Panc1 (cell line): ENCODE data around the gene CALCOCO2.
A peak's percentile ranks its signal among the peaks of the same experiment; 100 is the strongest.

Source experiments
- CTCF ChIP-seq: fragments of 450-650 bp; IDR thresholded peaks from 2 replicates; pipeline ENCODE4 v1.5.1; 2017; ENCODE audit warnings: mild to moderate bottlenecking
- POLR2AphosphoS5 ChIP-seq: IDR thresholded peaks from 2 replicates; pipeline ENCODE4 v1.6.1; 2012; ENCODE audit warnings: mild to moderate bottlenecking, low read depth, low read length, moderate library complexity
- SIN3A ChIP-seq: IDR thresholded peaks from 2 replicates; pipeline ENCODE4 v1.6.1; 2012; ENCODE audit warnings: low read depth, mild to moderate bottlenecking, low read length, moderate library complexity, borderline replicate concordance; ENCODE audit not compliant: insufficient read depth
- TF ChIP-seq, protein P1 (sequence below), 2 experiments: IDR thresholded peaks; 2 replicates each; pipeline ENCODE4 v1.6.1; 2011 to 2012; ENCODE audit warnings: low read depth in 2 of 2, control low read depth in 1 of 2, low read length in 1 of 2, mild to moderate bottlenecking in 1 of 2, moderate library complexity in 1 of 2; ENCODE audit not compliant: insufficient read depth in 1 of 2

DNA sequence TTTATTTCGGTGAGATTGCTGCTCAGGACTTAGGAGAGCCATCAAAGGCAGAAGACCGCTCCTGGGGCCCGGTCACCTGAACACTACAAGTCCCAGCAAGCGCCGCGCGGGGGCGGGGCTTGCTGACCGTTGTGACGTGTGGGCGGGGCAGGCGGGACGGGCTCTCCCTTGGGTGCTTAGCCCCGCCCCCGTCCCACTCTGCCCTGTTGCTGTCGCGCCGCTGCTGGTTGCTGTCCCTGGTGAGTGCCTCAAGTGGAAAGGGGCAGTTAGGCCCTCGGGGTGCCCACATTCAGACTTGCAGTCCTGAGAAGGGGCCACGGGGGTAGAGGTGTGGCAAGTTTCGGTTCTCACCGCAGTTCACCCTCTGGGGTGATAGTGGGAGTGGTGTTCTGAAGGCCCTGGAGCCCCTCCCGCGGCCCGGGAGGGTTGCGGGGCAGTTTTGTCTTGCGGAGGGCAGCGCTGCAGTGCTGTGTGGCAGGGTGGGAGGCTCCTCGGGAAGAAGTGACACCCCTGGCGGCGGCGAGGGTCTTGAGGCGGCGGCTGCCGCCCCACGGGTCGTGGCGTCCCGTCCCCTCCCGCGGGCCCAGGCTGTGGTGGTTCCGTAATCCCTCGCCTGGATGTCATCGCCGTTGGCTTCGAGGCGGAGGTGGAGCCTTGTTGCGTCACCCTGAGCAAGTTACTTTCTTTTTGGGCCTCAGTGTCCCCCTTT lies at the start of gene CALCOCO2:
- no peak for TF ChIP-seq CTCF
- TF ChIP-seq, protein P1, sequence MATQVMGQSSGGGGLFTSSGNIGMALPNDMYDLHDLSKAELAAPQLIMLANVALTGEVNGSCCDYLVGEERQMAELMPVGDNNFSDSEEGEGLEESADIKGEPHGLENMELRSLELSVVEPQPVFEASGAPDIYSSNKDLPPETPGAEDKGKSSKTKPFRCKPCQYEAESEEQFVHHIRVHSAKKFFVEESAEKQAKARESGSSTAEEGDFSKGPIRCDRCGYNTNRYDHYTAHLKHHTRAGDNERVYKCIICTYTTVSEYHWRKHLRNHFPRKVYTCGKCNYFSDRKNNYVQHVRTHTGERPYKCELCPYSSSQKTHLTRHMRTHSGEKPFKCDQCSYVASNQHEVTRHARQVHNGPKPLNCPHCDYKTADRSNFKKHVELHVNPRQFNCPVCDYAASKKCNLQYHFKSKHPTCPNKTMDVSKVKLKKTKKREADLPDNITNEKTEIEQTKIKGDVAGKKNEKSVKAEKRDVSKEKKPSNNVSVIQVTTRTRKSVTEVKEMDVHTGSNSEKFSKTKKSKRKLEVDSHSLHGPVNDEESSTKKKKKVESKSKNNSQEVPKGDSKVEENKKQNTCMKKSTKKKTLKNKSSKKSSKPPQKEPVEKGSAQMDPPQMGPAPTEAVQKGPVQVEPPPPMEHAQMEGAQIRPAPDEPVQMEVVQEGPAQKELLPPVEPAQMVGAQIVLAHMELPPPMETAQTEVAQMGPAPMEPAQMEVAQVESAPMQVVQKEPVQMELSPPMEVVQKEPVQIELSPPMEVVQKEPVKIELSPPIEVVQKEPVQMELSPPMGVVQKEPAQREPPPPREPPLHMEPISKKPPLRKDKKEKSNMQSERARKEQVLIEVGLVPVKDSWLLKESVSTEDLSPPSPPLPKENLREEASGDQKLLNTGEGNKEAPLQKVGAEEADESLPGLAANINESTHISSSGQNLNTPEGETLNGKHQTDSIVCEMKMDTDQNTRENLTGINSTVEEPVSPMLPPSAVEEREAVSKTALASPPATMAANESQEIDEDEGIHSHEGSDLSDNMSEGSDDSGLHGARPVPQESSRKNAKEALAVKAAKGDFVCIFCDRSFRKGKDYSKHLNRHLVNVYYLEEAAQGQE (IDR thresholded peaks at IDR 0.05; ENCODE audit: insufficient read depth in 1 of 2, low read depth in 2 of 2, low read length in 1 of 2): peak; percentile 79 to 84
- peak; percentile 90 for TF ChIP-seq POLR2AphosphoS5
- TF ChIP-seq SIN3A: peak; percentile 97
